H1 (cell line): ENCODE results near the gene DOK7. TPM values are rescaled to one million over a fixed set of nuclear protein-coding genes. Genes with fewer than 3 reads are reported as not detected.

Source experiments
- CTCF ChIA-PET: fragments of 300-600 bp; sonication (Branson Sonifier 250); formaldehyde crosslinking; loops from one replicate; lab custom pipeline; 2021; ENCODE audit not compliant: partially characterized antibody; lab: Charles Lee
- POLR2A ChIA-PET: fragments of 300-600 bp; sonication (Branson Sonifier 250); formaldehyde crosslinking; loops from one replicate; lab custom pipeline; 2021; ENCODE audit warnings: inconsistent platforms; ENCODE audit not compliant: partially characterized antibody; lab: Charles Lee
- DNase-seq, 2 experiments: peaks; one replicate each; pipeline versions ENCODE4 v3.0.0 to v3.0.0-alpha.2; 2010 to 2022; ENCODE audit warnings: low spot score in 2 of 2, low read depth in 1 of 2, mixed read lengths in 1 of 2
- FAIRE-seq: peaks from 2 replicates; lab custom pipeline; 2011; peaks lifted over from hg19 to GRCh38; lab: Jason Lieb, UNC
- H2AFZ ChIP-seq: 2 replicates; pipeline ENCODE4 v1.8.1; 2012; ENCODE audit warnings: low read length, inconsistent platforms
- H2AK5ac ChIP-seq: 2 replicates; pipeline ENCODE4 v1.6.1; 2013; ENCODE audit warnings: low read depth, low read length
- H2BK120ac ChIP-seq: replicated peaks from 2 replicates; pipeline ENCODE3; 2013; ENCODE audit warnings: low read depth, low read length, inconsistent platforms
- H2BK12ac ChIP-seq: 2 replicates; pipeline ENCODE4 v1.6.1; 2013; ENCODE audit warnings: low read depth, low read length
- H2BK15ac ChIP-seq: 2 replicates; pipeline ENCODE4 v1.6.1; 2013; ENCODE audit warnings: low read length
- H2BK20ac ChIP-seq: 2 replicates; pipeline ENCODE4 v1.6.1; 2013; ENCODE audit warnings: low read length
- H2BK5ac ChIP-seq: 2 replicates; pipeline ENCODE4 v1.6.1; 2013; ENCODE audit warnings: low read depth, low read length
- H3K14ac ChIP-seq: 2 replicates; pipeline ENCODE4 v1.6.1; 2013; ENCODE audit warnings: inconsistent platforms; ENCODE audit not compliant: insufficient read length
- H3K18ac ChIP-seq: 2 replicates; pipeline ENCODE4 v1.6.1; 2013; ENCODE audit warnings: low read length; ENCODE audit errors: extremely low read depth
- H3K23ac ChIP-seq: 2 replicates; pipeline ENCODE4 v1.6.1; 2013; ENCODE audit warnings: inconsistent platforms; ENCODE audit not compliant: insufficient read length
- H3K23me2 ChIP-seq: 2 replicates; pipeline ENCODE4 v1.6.1; 2013; ENCODE audit warnings: low read depth, low read length
- H3K27ac ChIP-seq: 2 replicates; pipeline ENCODE4 v1.6.1; 2011; ENCODE audit warnings: low read depth, low read length, inconsistent platforms
- H3K27me3 ChIP-seq, 4 experiments: replicated peaks in 1 of 4; 1 replicate in 1 of 4; 2 replicates in 3 of 4; pipeline versions ENCODE4 v1.6.1 to v1.8.1; 2011 to 2013; ENCODE audit warnings: low read length in 3 of 4, mild to moderate bottlenecking in 3 of 4, inconsistent platforms in 2 of 4, mixed read lengths in 2 of 4, moderate library complexity in 1 of 4; ENCODE audit not compliant: control insufficient read depth in 3 of 4, insufficient read depth in 3 of 4; ENCODE audit errors: extremely low read depth in 1 of 4
- H3K36me3 ChIP-seq, 4 experiments: 2 replicates each; pipeline versions ENCODE4 v1.6.1 to v1.8.1; 2011 to 2013; ENCODE audit warnings: mild to moderate bottlenecking in 4 of 4, low read length in 3 of 4, moderate library complexity in 2 of 4, control low read depth in 1 of 4, inconsistent platforms in 1 of 4; ENCODE audit not compliant: insufficient read depth in 4 of 4, control insufficient read depth in 2 of 4
- H3K4ac ChIP-seq: replicated peaks from 2 replicates; pipeline ENCODE3; 2013; ENCODE audit warnings: low read length, low read depth, mixed read lengths, inconsistent platforms; ENCODE audit not compliant: insufficient read length
- H3K4me1 ChIP-seq, 4 experiments: replicated peaks in 1 of 4; 1 replicate in 1 of 4; 2 replicates in 3 of 4; pipeline versions ENCODE4 v1.6.1 to v1.8.1; 2011 to 2013; ENCODE audit warnings: low read length in 3 of 4, inconsistent platforms in 2 of 4, mixed read lengths in 1 of 4; ENCODE audit not compliant: insufficient read depth in 4 of 4, control insufficient read depth in 3 of 4
- H3K4me2 ChIP-seq, 2 experiments: 2 replicates each; pipeline versions ENCODE4 v1.6.1 to v1.8.1; 2011 to 2013; ENCODE audit warnings: low read depth in 2 of 2, low read length in 2 of 2, control low read depth in 1 of 2, inconsistent platforms in 1 of 2, mild to moderate bottlenecking in 1 of 2; ENCODE audit not compliant: insufficient read depth in 1 of 2
- H3K4me3 ChIP-seq, 4 experiments: fragments of 200-600, 300-600 bp in 1 of 4; sonication (generic), shearing (Covaris generic), sonication (Bioruptor Twin) in 1 of 4; 2 replicates each; pipeline versions ENCODE4 v1.5.1 to v1.8.1; 2011 to 2016; ENCODE audit warnings: low read length in 4 of 4, low read depth in 3 of 4, control low read depth in 2 of 4, inconsistent platforms in 2 of 4, mild to moderate bottlenecking in 2 of 4, mixed read lengths in 1 of 4, moderate library complexity in 1 of 4; ENCODE audit not compliant: insufficient read depth in 2 of 4; ENCODE audit errors: extremely low read depth in 1 of 4
- H3K56ac ChIP-seq: replicated peaks from 2 replicates; pipeline ENCODE3; 2013; ENCODE audit warnings: low read depth, mild to moderate bottlenecking, mixed read lengths, low read length, inconsistent platforms; ENCODE audit not compliant: insufficient read length
- H3K79me1 ChIP-seq: 2 replicates; pipeline ENCODE4 v1.6.1; 2013; ENCODE audit warnings: low read depth, low read length, control low read depth
- H3K79me2 ChIP-seq, 2 experiments: 2 replicates each; pipeline versions ENCODE4 v1.6.1 to v1.8.1; 2012 to 2013; ENCODE audit warnings: low read length in 2 of 2, mild to moderate bottlenecking in 2 of 2, inconsistent platforms in 1 of 2; ENCODE audit not compliant: insufficient read depth in 2 of 2, control insufficient read depth in 1 of 2
- H3K9ac ChIP-seq, 4 experiments: replicated peaks in 1 of 4; 1 replicate in 1 of 4; 2 replicates in 3 of 4; pipeline versions ENCODE4 v1.6.1 to v1.8.1; 2011 to 2013; ENCODE audit warnings: low read depth in 3 of 4, low read length in 3 of 4, control low read depth in 2 of 4, mild to moderate bottlenecking in 2 of 4, moderate library complexity in 2 of 4, inconsistent platforms in 1 of 4; ENCODE audit errors: extremely low read depth in 1 of 4
- H3K9me3 ChIP-seq, 2 experiments: 2 replicates each; pipeline versions ENCODE4 v1.6.1 to v1.8.1; 2012 to 2013; ENCODE audit warnings: mild to moderate bottlenecking in 2 of 2, moderate library complexity in 2 of 2, control low read depth in 1 of 2, inconsistent platforms in 1 of 2, low read depth in 1 of 2, low read length in 1 of 2, mixed read lengths in 1 of 2; ENCODE audit not compliant: insufficient read depth in 2 of 2
- H4K20me1 ChIP-seq, 2 experiments: replicated peaks in 1 of 2; 2 replicates each; pipeline versions ENCODE3 to v1.8.1; 2011 to 2013; ENCODE audit warnings: inconsistent platforms in 2 of 2, low read length in 2 of 2, mild to moderate bottlenecking in 1 of 2; ENCODE audit not compliant: insufficient read depth in 2 of 2, control insufficient read depth in 1 of 2
- H4K5ac ChIP-seq: 2 replicates; pipeline ENCODE4 v1.6.1; 2013; ENCODE audit warnings: low read length, low read depth, mixed read lengths, inconsistent platforms; ENCODE audit not compliant: insufficient read length
- H4K8ac ChIP-seq: 2 replicates; pipeline ENCODE4 v1.8.0; 2013; ENCODE audit warnings: mild to moderate bottlenecking, moderate library complexity, low read length, inconsistent platforms; ENCODE audit not compliant: insufficient read depth; ENCODE audit errors: extremely low read depth
- H4K91ac ChIP-seq: replicated peaks from 2 replicates; pipeline ENCODE3; 2013; ENCODE audit warnings: low read length, mixed read lengths, inconsistent platforms; ENCODE audit not compliant: insufficient read length
- ASH2L ChIP-seq: fragments of 200-600, 300-600 bp; sonication (generic); IDR thresholded peaks from one replicate; pipeline ENCODE4 v1.7.1; 2017; ENCODE audit warnings: low read length
- CHD2 ChIP-seq: IDR thresholded peaks from 2 replicates; pipeline ENCODE4 v1.6.1; 2012; ENCODE audit warnings: low read length, improper control_type of control experiment
- CTBP2 ChIP-seq: IDR thresholded peaks from 2 replicates; pipeline ENCODE4 v1.7.0; 2011; ENCODE audit warnings: borderline replicate concordance, mild to moderate bottlenecking, moderate library complexity, mixed read lengths, low read length; ENCODE audit not compliant: insufficient read depth, insufficient read length
- JUND ChIP-seq: IDR thresholded peaks from 2 replicates; pipeline ENCODE4 v1.6.1; 2011; ENCODE audit warnings: mild to moderate bottlenecking, improper control_type of control experiment, low read length
- RAD21 ChIP-seq, 2 experiments: IDR thresholded peaks in 1 of 2; conservative IDR thresholded peaks in 1 of 2; 2 replicates each; pipeline ENCODE4 v1.6.1; 2011; ENCODE audit warnings: low read depth in 2 of 2, low read length in 2 of 2, improper control_type of control experiment in 1 of 2, inconsistent platforms in 1 of 2, mild to moderate bottlenecking in 1 of 2, moderate library complexity in 1 of 2
- TEAD4 ChIP-seq: IDR thresholded peaks from 2 replicates; pipeline ENCODE4 v1.6.1; 2012; ENCODE audit warnings: low read depth, low read length, inconsistent platforms, mixed read lengths
- WGBS, 2 experiments: shearing (Covaris generic) in 1 of 2; methylation state at CpG; one replicate each; pipeline versions ENCODE4 v1.1.6 to v1.1.7; 2013 to 2015; ENCODE audit warnings: low lambda C conversion rate in 2 of 2, mixed read lengths in 2 of 2, inconsistent platforms in 1 of 2, low coverage in 1 of 2, missing lambda C conversion rate in 1 of 2; ENCODE audit not compliant: insufficient replicate concordance in 2 of 2, insufficient coverage in 1 of 2, insufficient read length in 1 of 2; ENCODE audit errors: extremely low coverage in 1 of 2, missing lambda C conversion rate in 1 of 2; 5-methylcytosine and 5-hydroxymethylcytosine counted together
- polyA plus RNA-seq, 7 experiments: library from polyadenylated mRNA; depleted of rRNA in 3 of 7; stranded (reverse) in 5 of 7; unstranded in 2 of 7; fragments of >200 nt in 5 of 7; fragments of 200-250 nt in 2 of 7; gene quantifications; 1 replicate in 5 of 7; 2 replicates in 1 of 7; 4 replicates in 1 of 7; pipeline versions ENCODE4 v1.2.1 to v1.2.3, GENCODE V29; 2011 to 2013; ENCODE audit warnings: missing spikeins in 2 of 7, mixed read lengths in 2 of 7
- total RNA-seq: library from RNA; stranded (reverse); fragmentation: NEBNext Ultra II Directional; extraction: Animal tissue kit (Norgen Biotek cat#: 25700); gene quantifications from 2 replicates; pipeline ENCODE4 v1.2.1, GENCODE V29; 2021
- TF ChIP-seq, protein P1 (sequence below): IDR thresholded peaks from 2 replicates; pipeline ENCODE4 v1.6.1; 2011; ENCODE audit warnings: low read depth, mild to moderate bottlenecking, low read length; ENCODE audit not compliant: insufficient read depth
- TF ChIP-seq, protein P2 (sequence below), 3 experiments: IDR thresholded peaks; 1 replicate in 2 of 3; 2 replicates in 1 of 3; pipeline versions ENCODE4 v1.5.1 to v1.6.1; 2011; ENCODE audit warnings: low read length in 3 of 3, mild to moderate bottlenecking in 3 of 3, inconsistent platforms in 2 of 3, low read depth in 1 of 3, moderate library complexity in 1 of 3; ENCODE audit not compliant: insufficient read depth in 1 of 3; ENCODE audit errors: control extremely low read depth in 1 of 3

DOK7 gene
- total and polyA plus RNA-seq, 2 of the 8 experiments (the other 6 are each of a cell fraction or from before 2014, with no cell fraction given) = 0.32 TPM; not detected in 1

GRCh38 chr4:3481783-3482393 is 18.8 kb downstream of the DOK7 start:
- no peak overlapping the region for H4K8ac ChIP-seq
- no peaks in the 10 kb centered on the region for H3K9me3 ChIP-seq
- no peak overlapping the region for H3K23ac ChIP-seq
- H4K91ac ChIP-seq = no peak overlapping the region
- peak overlapping the region; percentile 88; the same call in 1 of the 2 replicates for H2BK15ac ChIP-seq
- no peak overlapping the region for H2AK5ac ChIP-seq
- H3K27me3 ChIP-seq = peaks cover 7 to 80% (median 56%) of the 10 kb centered on the region in 4 experiments
- no peak overlapping the region for H2BK120ac ChIP-seq
- FAIRE-seq (no peak), DNase-seq (no peak)
- H3K79me1 ChIP-seq = no peaks in the 10 kb centered on the region
- H3K18ac ChIP-seq = peak overlapping the region; percentile 60; the same call in 1 of the 2 replicates
- H3K56ac ChIP-seq = no peak overlapping the region
- peaks cover 0 to 37% (median 24%) of the 10 kb centered on the region in 4 experiments; a peak in 6 of 7 replicates for H3K4me1 ChIP-seq
- peak overlapping the region; percentile 90; the same call in 1 of the 2 replicates for H2BK12ac ChIP-seq
- WGBS, 2 experiments = 75% methylated on average over 19 of the region's 19 CpGs; no CpG with 5 or more reads in 1 of the 2 experiments
- peak overlapping the region in 1 of 4 experiments; percentile 49; a peak in 1 of 8 replicates for H3K4me3 ChIP-seq
- ChIA-PET POLR2A (interaction anchor here (0.7 to 1.4 kb wide), 4 partner anchors 10 to 60 kb away, joined by 3 to 4 read pairs (median 3); no protein-coding TSS in a partner anchor), CTCF (interaction anchor here (0.9 to 6.8 kb wide), 28 partner anchors 10 to 399 kb away, joined by 3 to 48 read pairs (median 11); partner anchors contain the start of genes DOK7 and HGFAC)
- peaks cover 3% of the 10 kb centered on the region; the same call in 1 of the 2 replicates for H3K23me2 ChIP-seq
- no peaks in the 10 kb centered on the region for H3K79me2 ChIP-seq
- no peak overlapping the region for H3K4ac ChIP-seq
- H2BK5ac ChIP-seq = 0 out of 2 replicates have a peak overlapping the region, but pooled peaks have one; percentile 35
- H3K9ac ChIP-seq = no peak overlapping the region; a peak in 1 of 7 replicates
- H4K20me1 ChIP-seq = peaks cover 0 to 1% of the 10 kb centered on the region in 2 experiments
- H3K27ac ChIP-seq = no peak overlapping the region
- H3K36me3 ChIP-seq = no peaks in the 10 kb centered on the region
- H4K5ac ChIP-seq = no peak overlapping the region
- peak overlapping the region in 1 of 2 experiments; percentile 59; a peak in 2 of 4 replicates for H3K4me2 ChIP-seq
- peak overlapping the region; percentile 90 for H2BK20ac ChIP-seq
- H2AFZ ChIP-seq = no peak overlapping the region
- no peak overlapping the region for H3K14ac ChIP-seq
- TF ChIP-seq TEAD4 (no peak), CHD2 (no peak), ASH2L (no peak), CTBP2 (no peak), RAD21 (IDR thresholded peaks at IDR 0.05 in 1 of 2, conservative IDR thresholded peaks at IDR 0.05 in 1 of 2; ENCODE audit: low read depth in 2 of 2, low read length in 2 of 2) (no peak), JUND (no peak)
- TF ChIP-seq, protein P1, sequence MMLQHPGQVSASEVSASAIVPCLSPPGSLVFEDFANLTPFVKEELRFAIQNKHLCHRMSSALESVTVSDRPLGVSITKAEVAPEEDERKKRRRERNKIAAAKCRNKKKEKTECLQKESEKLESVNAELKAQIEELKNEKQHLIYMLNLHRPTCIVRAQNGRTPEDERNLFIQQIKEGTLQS = no peak
- TF ChIP-seq, protein P2, sequence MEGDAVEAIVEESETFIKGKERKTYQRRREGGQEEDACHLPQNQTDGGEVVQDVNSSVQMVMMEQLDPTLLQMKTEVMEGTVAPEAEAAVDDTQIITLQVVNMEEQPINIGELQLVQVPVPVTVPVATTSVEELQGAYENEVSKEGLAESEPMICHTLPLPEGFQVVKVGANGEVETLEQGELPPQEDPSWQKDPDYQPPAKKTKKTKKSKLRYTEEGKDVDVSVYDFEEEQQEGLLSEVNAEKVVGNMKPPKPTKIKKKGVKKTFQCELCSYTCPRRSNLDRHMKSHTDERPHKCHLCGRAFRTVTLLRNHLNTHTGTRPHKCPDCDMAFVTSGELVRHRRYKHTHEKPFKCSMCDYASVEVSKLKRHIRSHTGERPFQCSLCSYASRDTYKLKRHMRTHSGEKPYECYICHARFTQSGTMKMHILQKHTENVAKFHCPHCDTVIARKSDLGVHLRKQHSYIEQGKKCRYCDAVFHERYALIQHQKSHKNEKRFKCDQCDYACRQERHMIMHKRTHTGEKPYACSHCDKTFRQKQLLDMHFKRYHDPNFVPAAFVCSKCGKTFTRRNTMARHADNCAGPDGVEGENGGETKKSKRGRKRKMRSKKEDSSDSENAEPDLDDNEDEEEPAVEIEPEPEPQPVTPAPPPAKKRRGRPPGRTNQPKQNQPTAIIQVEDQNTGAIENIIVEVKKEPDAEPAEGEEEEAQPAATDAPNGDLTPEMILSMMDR (IDR thresholded peaks at IDR 0.05; ENCODE audit: control extremely low read depth in 1 of 3, insufficient read depth in 1 of 3, low read depth in 1 of 3, low read length in 3 of 3) = no peak
